WTC11 (cell line): ENCODE data around the gene RAD17. TPM values are rescaled to one million over a fixed set of nuclear protein-coding genes. Genes with fewer than 3 reads are reported as not detected.

Experiments
- ATAC-seq: fragments of 200-7000 bp; cut with Tn5 transposase; 2 replicates; pipeline ENCODE4 v1.10.0; 2021; ENCODE audit warnings: mild to moderate bottlenecking, moderate library complexity
- CTCF ChIA-PET: fragments of 300-600 bp; sonication (Branson Sonifier 250); formaldehyde crosslinking; loops from one replicate; lab custom pipeline; 2021; ENCODE audit warnings: antibody characterized with exemption; lab: Charles Lee
- POLR2A ChIA-PET: fragments of 350-600 bp; sonication (Branson Sonifier 250); formaldehyde crosslinking; loops from one replicate; lab custom pipeline; 2021; ENCODE audit warnings: antibody characterized with exemption; lab: Charles Lee
- DNase-seq: peaks from one replicate; pipeline ENCODE4 v3.0.0; 2021; ENCODE audit warnings: low spot score
- H3K27ac Mint-ChIP-seq: 2 replicates; pipeline ENCODE4 v1.8.0; 2021; ENCODE audit warnings: mixed read lengths
- H3K27me3 Mint-ChIP-seq: 2 replicates; pipeline ENCODE4 v1.8.0; 2021; ENCODE audit warnings: low read depth, mild to moderate bottlenecking, moderate library complexity, mixed read lengths
- H3K36me3 Mint-ChIP-seq: 2 replicates; pipeline ENCODE4 v1.8.0; 2021; ENCODE audit warnings: mixed read lengths
- H3K4me1 Mint-ChIP-seq: 2 replicates; pipeline ENCODE4 v1.8.0; 2022; ENCODE audit warnings: mixed read lengths
- H3K4me3 Mint-ChIP-seq: 2 replicates; pipeline ENCODE4 v1.8.0; 2021; ENCODE audit warnings: mild to moderate bottlenecking, moderate library complexity, mixed read lengths
- H3K9me3 Mint-ChIP-seq: 2 replicates; pipeline ENCODE4 v1.8.0; 2021; ENCODE audit warnings: mixed read lengths
- ATF6 ChIP-seq: sonication (generic); formaldehyde crosslinking; IDR thresholded peaks from 2 replicates; pipeline ENCODE4 v1.8.1; 2023; ENCODE audit warnings: mild to moderate bottlenecking, missing genetic modification reagents
- CTCF ChIP-seq: fragments of 200-600 bp; IDR thresholded peaks from 2 replicates; pipeline ENCODE4 v1.8.0; 2022; ENCODE audit warnings: antibody characterized with exemption
- E2F1 ChIP-seq: sonication (generic); formaldehyde crosslinking; IDR thresholded peaks from 2 replicates; pipeline ENCODE4 v1.8.0; 2022; ENCODE audit warnings: mild to moderate bottlenecking, missing genetic modification reagents
- ERG ChIP-seq: fragments of 250-450 bp; sonication (Bioruptor Pico); IDR thresholded peaks from 2 replicates; pipeline ENCODE4 v1.8.0; 2021; ENCODE audit warnings: mild to moderate bottlenecking
- ETV6 ChIP-seq: sonication (generic); formaldehyde crosslinking; IDR thresholded peaks from 2 replicates; pipeline ENCODE4 v1.8.1; 2022; ENCODE audit warnings: mild to moderate bottlenecking, missing genetic modification reagents
- FOXP1 ChIP-seq: sonication (generic); formaldehyde crosslinking; IDR thresholded peaks from 2 replicates; pipeline ENCODE4 v1.8.0; 2022; ENCODE audit warnings: missing genetic modification reagents, mild to moderate bottlenecking, moderate library complexity, borderline replicate concordance
- GABPB1 ChIP-seq: sonication (generic); formaldehyde crosslinking; IDR thresholded peaks from 2 replicates; pipeline ENCODE4 v1.8.1; 2023; ENCODE audit warnings: mild to moderate bottlenecking, missing genetic modification reagents
- HMGXB4 ChIP-seq: sonication (generic); formaldehyde crosslinking; IDR thresholded peaks from 2 replicates; pipeline ENCODE4 v1.8.1; 2023; ENCODE audit warnings: mild to moderate bottlenecking, moderate library complexity, missing genetic modification reagents
- MAX ChIP-seq: sonication (generic); formaldehyde crosslinking; IDR thresholded peaks from 2 replicates; pipeline ENCODE4 v1.8.0; 2022; ENCODE audit warnings: mild to moderate bottlenecking, missing genetic modification reagents
- NFATC4 ChIP-seq: fragments of 250-450 bp; sonication (Bioruptor Pico); IDR thresholded peaks from 2 replicates; pipeline ENCODE4 v1.9.0; 2021; ENCODE audit warnings: mild to moderate bottlenecking
- NFYB ChIP-seq: sonication (generic); formaldehyde crosslinking; conservative IDR thresholded peaks from 2 replicates; pipeline ENCODE4 v1.8.0; 2022; ENCODE audit warnings: low read depth, missing genetic modification reagents
- SMAD3 ChIP-seq: sonication (generic); formaldehyde crosslinking; IDR thresholded peaks from 2 replicates; pipeline ENCODE4 v1.8.0; 2022; ENCODE audit warnings: missing genetic modification reagents, mild to moderate bottlenecking, borderline replicate concordance
- SP1 ChIP-seq: sonication (generic); formaldehyde crosslinking; conservative IDR thresholded peaks from 2 replicates; pipeline ENCODE4 v1.8.1; 2022; ENCODE audit warnings: missing genetic modification reagents
- TEAD4 ChIP-seq: sonication (generic); formaldehyde crosslinking; IDR thresholded peaks from 2 replicates; pipeline ENCODE4 v1.8.0; 2022; ENCODE audit warnings: mild to moderate bottlenecking, missing genetic modification reagents
- ZNF219 ChIP-seq: sonication (generic); formaldehyde crosslinking; IDR thresholded peaks from 2 replicates; pipeline ENCODE4 v1.8.0; 2023; ENCODE audit warnings: missing genetic modification reagents, mild to moderate bottlenecking, borderline replicate concordance
- ZNF396 ChIP-seq: fragments of 250-450 bp; sonication (Bioruptor Pico); IDR thresholded peaks from 2 replicates; pipeline ENCODE4 v1.8.0; 2021; ENCODE audit warnings: mild to moderate bottlenecking, moderate library complexity, borderline replicate concordance
- total RNA-seq: library from RNA; stranded (reverse); gene quantifications from 3 replicates; pipeline ENCODE4 v1.2.3, GENCODE V29; 2021

The RAD17 gene
- total RNA-seq, 1 experiment from 2014 or later, result 32.6 TPM

GRCh38 chr5:69334793-69335268 lies 34.8 kb upstream of the RAD17 start:
- POLR2A ChIA-PET, result interaction anchor here (0.6 to 1.0 kb wide), 3 partner anchors 33 to 147 kb away, joined by 3 to 4 read pairs (median 3); no protein-coding TSS in a partner anchor
- Mint-ChIP-seq H3K9me3 (no peaks in the 10 kb centered on the region), H3K4me1 (peaks cover 13% of the 10 kb centered on the region), H3K27me3 (peaks cover 14% of the 10 kb centered on the region)
- TF ChIP-seq CTCF, result peak; percentile 53
- TF ChIP-seq MAX (CRISPR knock-in tag), result peak; percentile 23; the same call in 1 of the 2 replicates
- peak; percentile 27; the same call in 1 of the 2 replicates for TF ChIP-seq GABPB1 (CRISPR knock-in tag)
- no peak for TF ChIP-seq NFYB (CRISPR knock-in tag)
- no peak for TF ChIP-seq ETV6
- TF ChIP-seq HMGXB4 (CRISPR knock-in tag), result 0 out of 2 replicates have a peak, but pooled peaks have one; percentile 29
- no peak for TF ChIP-seq SMAD3
- TF ChIP-seq, all 79 proteins: peak for 4
- peak; percentile 91 for ATAC-seq
- Mint-ChIP-seq H3K4me3 (no peak overlapping the region; the same call in 1 of the 2 replicates), H3K36me3 (no peaks in the 10 kb centered on the region), H3K27ac (no peak overlapping the region)
- DNase-seq, result peak; percentile 85
- CTCF ChIA-PET, result interaction anchor here (0.6 to 3.0 kb wide), 32 partner anchors 9 to 312 kb away, joined by 3 to 31 read pairs (median 4); partner anchors contain the start of genes CCNB1, CDK7, CENPH and RAD17

- Mint-ChIP-seq H3K4me3 (no peak overlapping the region), H3K27me3 (peaks cover 14% of the 10 kb centered on the region), H3K36me3 (no peaks in the 10 kb centered on the region), H3K4me1 (peaks cover 13% of the 10 kb centered on the region), H3K9me3 (no peaks in the 10 kb centered on the region), H3K27ac (no peak overlapping the region)
- ChIA-PET POLR2A (interaction anchor here (0.6 to 0.7 kb wide), 2 partner anchors 45 to 147 kb away, joined by 3 to 4 read pairs; no protein-coding TSS in a partner anchor), CTCF (interaction anchor here (0.6 to 3.0 kb wide), 22 partner anchors 9 to 313 kb away, joined by 3 to 31 read pairs (median 5); partner anchors contain the start of genes CCNB1, CDK7, RAD17 and SLC30A5)
- no peak for TF ChIP-seq ZNF219
- no peak for TF ChIP-seq E2F1 (CRISPR knock-in tag)
- TF ChIP-seq ZNF396 (CRISPR knock-in tag), result no peak
- TF ChIP-seq NFATC4 (CRISPR knock-in tag), result no peak
- TF ChIP-seq ATF6 (CRISPR knock-in tag), result no peak
- no peak for TF ChIP-seq ERG (CRISPR knock-in tag)
- TF ChIP-seq FOXP1 (CRISPR knock-in tag), result no peak
- no peak for TF ChIP-seq TEAD4 (CRISPR knock-in tag)
- no peak for TF ChIP-seq SP1 (CRISPR knock-in tag)
- ATAC-seq (no peak), DNase-seq (no peak)
Observed at GRCh38 chr5:69335341-69335935, 34.2 kb upstream of the RAD17 start.
